Activated T-cell treated with anti-CD3 and anti-CD28 coated beads for 24 hours (primary cell): ENCODE results near the gene GTPBP3.
"Not testable (repeated sequence)": the region's sequence is repeated elsewhere in the genome, so short reads cannot be mapped to it uniquely, and the experiment has no call there.

Experiments used
- DNase-seq: peaks from one replicate; pipeline ENCODE4 v3.0.0-alpha.2; 2020; ENCODE audit warnings: low read depth

The GTPBP3 gene

GRCh38 chr19:17341845-17342244 lies 4.5 kb downstream of the GTPBP3 start:
- DNase-seq, result no peak

GRCh38 chr19:17346109-17346671 lies 8.8 kb downstream of the GTPBP3 start:
- DNase-seq, result peak; percentile 69

GRCh38 chr19:17347361-17347760 lies 10.0 kb downstream of the GTPBP3 start:
- no peak for DNase-seq

GRCh38 chr19:17347877-17348276 lies 10.5 kb downstream of the GTPBP3 start:
- no peak for DNase-seq

- DNase-seq, result no peak
These were observed 11.3 kb downstream of the GTPBP3 start for GRCh38 chr19:17348700-17349099.

- DNase-seq, result no peak
These were observed 14.6 kb downstream of the GTPBP3 start for GRCh38 chr19:17351815-17352435.

GRCh38 chr19:17352608-17353280 lies 15.4 kb downstream of the GTPBP3 start:
- no peak for DNase-seq

GRCh38 chr19:17353386-17353785 lies 16.0 kb downstream of the GTPBP3 start:
- DNase-seq, result no peak

- DNase-seq, result no peak
These were observed 19.8 kb downstream of the GTPBP3 start for GRCh38 chr19:17357078-17357666.

- DNase-seq, result no peak
These were observed 20.4 kb downstream of the GTPBP3 start for GRCh38 chr19:17357724-17358123.

- DNase-seq, result no peak
These were observed 21.0 kb downstream of the GTPBP3 start for GRCh38 chr19:17358395-17358794.

GRCh38 chr19:17359905-17360800 lies 22.8 kb downstream of the GTPBP3 start:
- DNase-seq, result no peak

GRCh38 chr19:17363852-17364605 lies 26.7 kb downstream of the GTPBP3 start:
- not testable (repeated sequence) for DNase-seq

GRCh38 chr19:17365361-17365760 lies 28.0 kb downstream of the GTPBP3 start:
- DNase-seq, result no peak

GRCh38 chr19:17370026-17370587 lies 32.8 kb downstream of the GTPBP3 start:
- DNase-seq, result no peak

- DNase-seq, result no peak
These were observed 39.7 kb downstream of the GTPBP3 start, which contains the start of gene PLVAP for GRCh38 chr19:17376935-17377600. TSS of gene PLVAP (minus strand) at chr19:17377342. CDS start at chr19:17377288, 54 bp downstream.

GRCh38 chr19:17378271-17378670 lies 40.9 kb downstream of the GTPBP3 start:
- no peak for DNase-seq

GRCh38 chr19:17379221-17379631 lies 41.9 kb downstream of the GTPBP3 start:
- no peak for DNase-seq

- DNase-seq, result no peak
These were observed 43.2 kb downstream of the GTPBP3 start for GRCh38 chr19:17380426-17381138.
